Colonic mucosa (tissue), 4 donors: ENCODE results near the gene BLOC1S2. TPM values are rescaled to one million over a fixed set of nuclear protein-coding genes. Genes with fewer than 3 reads are reported as not detected.

ENCODE experiments used
- DNase-seq: peaks from one replicate; pipeline ENCODE4 v3.0.0-alpha.2; 2020
- H3K27ac ChIP-seq: fragments of 200-600 bp; one replicate; pipeline ENCODE4 v1.8.0; 2021
- H3K27me3 ChIP-seq: fragments of 200-600 bp; one replicate; pipeline ENCODE4 v1.8.0; 2021
- H3K36me3 ChIP-seq: fragments of 200-600 bp; one replicate; pipeline ENCODE4 v1.8.0; 2021
- H3K4me1 ChIP-seq: fragments of 200-600 bp; one replicate; pipeline ENCODE4 v1.8.0; 2021; ENCODE audit warnings: mild to moderate bottlenecking
- H3K4me3 ChIP-seq: fragments of 200-600 bp; one replicate; pipeline ENCODE4 v1.8.0; 2021
- H3K9ac ChIP-seq, 2 donors: one replicate each; pipeline ENCODE4 v1.7.0; 2013; ENCODE audit warnings: control low read depth in 2 of 2, low read depth in 2 of 2, low read length in 2 of 2
- H3K9me3 ChIP-seq: fragments of 200-600 bp; one replicate; pipeline ENCODE4 v1.8.0; 2021
- CTCF ChIP-seq: fragments of 200-600 bp; IDR thresholded peaks from one replicate; pipeline ENCODE4 v1.8.0; 2022; ENCODE audit warnings: antibody characterized with exemption, mild to moderate bottlenecking
- intact Hi-C: fragments of 100-400 bp; cut with DNase I; formaldehyde crosslinking; loops from one replicate; pipeline ENCODE4 v1.14.1; 2022
- total RNA-seq, 2 donors: library from RNA; stranded (reverse); fragmentation: NEBNext Ultra II Directional in 1 of 2; extraction: Animal tissue kit (Norgen Biotek cat#: 25700) in 1 of 2; gene quantifications; one replicate each; pipeline ENCODE4 v1.2.1, GENCODE V29; 2021
- donor health status: healthy.
- donor health status: DM: no; HTN: no; CAD: no.
- donor health status: DM: no; HTN: no; CAD: no.

BLOC1S2 gene
- total RNA-seq, 2 donors from 2014 or later: 20.6 to 21.5 TPM

GRCh38 chr10:100318207-100318606, 31.7 kb upstream of the BLOC1S2 start:
- H3K27ac ChIP-seq: no peak overlapping the region
- no peaks in the 10 kb centered on the region for H3K36me3 ChIP-seq
- intact Hi-C loops: no loop called here
- no peaks in the 10 kb centered on the region for H3K4me1 ChIP-seq
- no peak overlapping the region for H3K4me3 ChIP-seq
- H3K27me3 ChIP-seq: no peaks in the 10 kb centered on the region
- DNase-seq: no peak
- H3K9ac ChIP-seq: no peak overlapping the region
- TF ChIP-seq CTCF: no peak
- no peaks in the 10 kb centered on the region for H3K9me3 ChIP-seq

GRCh38 chr10:100315615-100316014, 29.1 kb upstream of the BLOC1S2 start:
- Histone ChIP-seq H3K36me3 (no peaks in the 10 kb centered on the region), H3K9ac (no peak overlapping the region), H3K27ac (no peak overlapping the region), H3K9me3 (no peaks in the 10 kb centered on the region), H3K4me3 (no peak overlapping the region), H3K27me3 (no peaks in the 10 kb centered on the region), H3K4me1 (no peaks in the 10 kb centered on the region)
- intact Hi-C loops: no loop called here
- no peak for TF ChIP-seq CTCF
- no peak for DNase-seq

GRCh38 chr10:100311298-100311697, 24.8 kb upstream of the BLOC1S2 start:
- DNase-seq: no peak
- Histone ChIP-seq H3K27me3 (no peaks in the 10 kb centered on the region), H3K9ac (no peak overlapping the region), H3K27ac (no peak overlapping the region), H3K4me1 (no peaks in the 10 kb centered on the region), H3K4me3 (no peak overlapping the region), H3K36me3 (no peaks in the 10 kb centered on the region), H3K9me3 (no peaks in the 10 kb centered on the region)
- intact Hi-C loops: no loop called here
- TF ChIP-seq CTCF: no peak

GRCh38 chr10:100307684-100308083, 21.2 kb upstream of the BLOC1S2 start:
- DNase-seq: no peak
- no peak overlapping the region for H3K4me3 ChIP-seq
- no peak overlapping the region for H3K27ac ChIP-seq
- TF ChIP-seq CTCF: no peak
- H3K27me3 ChIP-seq: no peaks in the 10 kb centered on the region
- H3K9ac ChIP-seq: no peak overlapping the region
- H3K36me3 ChIP-seq: no peaks in the 10 kb centered on the region
- intact Hi-C loops: no loop called here
- no peaks in the 10 kb centered on the region for H3K9me3 ChIP-seq
- no peaks in the 10 kb centered on the region for H3K4me1 ChIP-seq

GRCh38 chr10:100306861-100307260, 20.4 kb upstream of the BLOC1S2 start:
- Histone ChIP-seq H3K36me3 (no peaks in the 10 kb centered on the region), H3K9me3 (no peaks in the 10 kb centered on the region), H3K4me1 (no peaks in the 10 kb centered on the region), H3K27me3 (no peaks in the 10 kb centered on the region), H3K4me3 (no peak overlapping the region), H3K9ac (no peak overlapping the region), H3K27ac (no peak overlapping the region)
- no peak for TF ChIP-seq CTCF
- intact Hi-C loops: no loop called here
- no peak for DNase-seq

- no peak overlapping the region for H3K4me3 ChIP-seq
- DNase-seq: no peak
- intact Hi-C loops: no loop called here
- no peak overlapping the region for H3K27ac ChIP-seq
- no peaks in the 10 kb centered on the region for H3K36me3 ChIP-seq
- H3K4me1 ChIP-seq: no peaks in the 10 kb centered on the region
- no peaks in the 10 kb centered on the region for H3K9me3 ChIP-seq
- TF ChIP-seq CTCF: no peak
- H3K9ac ChIP-seq: no peak overlapping the region
- H3K27me3 ChIP-seq: no peaks in the 10 kb centered on the region
Measured at GRCh38 chr10:100304414-100304813, 17.9 kb upstream of the BLOC1S2 start.
